ENCODE measurements around the gene HIBADH. TPM values are rescaled to one million over a fixed set of nuclear protein-coding genes. Genes with fewer than 3 reads are reported as not detected.

Gene HIBADH
- total and polyA plus RNA-seq, 9 of the 15 experiments (the other 6 are each of a cell fraction or from before 2014, with no cell fraction given) = 10.7 to 67.8 (median 36.9) TPM

DNA sequence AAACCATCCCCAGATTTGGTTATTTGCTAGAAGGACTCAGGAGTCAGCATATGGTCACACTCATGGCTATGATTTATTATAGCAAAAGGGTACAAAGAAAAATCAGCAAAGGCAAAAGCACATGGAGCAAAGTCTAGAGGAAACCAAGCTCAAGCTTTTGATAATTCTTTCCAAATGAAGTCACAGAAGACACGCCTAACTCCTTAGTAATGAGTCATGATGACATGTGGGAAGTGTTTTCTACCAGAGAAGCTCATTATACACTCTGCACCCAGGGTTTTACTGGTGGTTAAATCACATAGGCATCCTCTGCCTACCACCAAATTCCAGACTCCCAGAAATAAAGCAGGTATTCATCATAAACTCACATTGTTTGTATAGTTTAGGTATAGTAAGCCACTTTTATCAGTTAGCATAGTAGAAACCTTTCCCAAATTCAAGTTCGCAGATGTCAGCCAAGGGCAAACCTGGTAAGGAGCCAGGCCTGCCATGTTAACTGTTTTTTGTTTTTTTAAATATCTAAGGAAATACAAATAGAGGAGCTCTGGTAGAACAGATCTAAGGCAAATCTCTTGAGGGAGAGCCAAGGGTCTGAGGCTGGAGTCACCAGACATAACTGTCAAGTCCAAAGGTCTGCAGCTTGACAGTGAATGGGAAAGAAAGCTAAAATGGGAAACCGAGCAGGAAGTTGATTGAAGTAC lies 15.4 kb upstream of the HIBADH start (continued):
- TF ChIP-seq MLX (CRISPR knock-in tag; conservative IDR thresholded peaks at IDR 0.05) (no peak), ZNF589 (CRISPR knock-in tag; IDR thresholded peaks at IDR 0.05; ENCODE audit: low read depth) (peak; percentile 36; the same call in 1 of the 2 replicates), ZNF133 (CRISPR knock-in tag; IDR thresholded peaks at IDR 0.05) (no peak), ELF1 (tag; IDR thresholded peaks at IDR 0.05) (0 out of 2 replicates have a peak, but pooled peaks have one; percentile 10), HDGF (IDR thresholded peaks at IDR 0.05) (no peak), ARID1B (IDR thresholded peaks at IDR 0.05) (peak; percentile 43; the same call in 1 of the 2 replicates), MAFK (IDR thresholded peaks at IDR 0.05; ENCODE audit: low read length) (peak; percentile 70; the same call in 1 of the 2 replicates)
- TF ChIP-seq, protein P1, sequence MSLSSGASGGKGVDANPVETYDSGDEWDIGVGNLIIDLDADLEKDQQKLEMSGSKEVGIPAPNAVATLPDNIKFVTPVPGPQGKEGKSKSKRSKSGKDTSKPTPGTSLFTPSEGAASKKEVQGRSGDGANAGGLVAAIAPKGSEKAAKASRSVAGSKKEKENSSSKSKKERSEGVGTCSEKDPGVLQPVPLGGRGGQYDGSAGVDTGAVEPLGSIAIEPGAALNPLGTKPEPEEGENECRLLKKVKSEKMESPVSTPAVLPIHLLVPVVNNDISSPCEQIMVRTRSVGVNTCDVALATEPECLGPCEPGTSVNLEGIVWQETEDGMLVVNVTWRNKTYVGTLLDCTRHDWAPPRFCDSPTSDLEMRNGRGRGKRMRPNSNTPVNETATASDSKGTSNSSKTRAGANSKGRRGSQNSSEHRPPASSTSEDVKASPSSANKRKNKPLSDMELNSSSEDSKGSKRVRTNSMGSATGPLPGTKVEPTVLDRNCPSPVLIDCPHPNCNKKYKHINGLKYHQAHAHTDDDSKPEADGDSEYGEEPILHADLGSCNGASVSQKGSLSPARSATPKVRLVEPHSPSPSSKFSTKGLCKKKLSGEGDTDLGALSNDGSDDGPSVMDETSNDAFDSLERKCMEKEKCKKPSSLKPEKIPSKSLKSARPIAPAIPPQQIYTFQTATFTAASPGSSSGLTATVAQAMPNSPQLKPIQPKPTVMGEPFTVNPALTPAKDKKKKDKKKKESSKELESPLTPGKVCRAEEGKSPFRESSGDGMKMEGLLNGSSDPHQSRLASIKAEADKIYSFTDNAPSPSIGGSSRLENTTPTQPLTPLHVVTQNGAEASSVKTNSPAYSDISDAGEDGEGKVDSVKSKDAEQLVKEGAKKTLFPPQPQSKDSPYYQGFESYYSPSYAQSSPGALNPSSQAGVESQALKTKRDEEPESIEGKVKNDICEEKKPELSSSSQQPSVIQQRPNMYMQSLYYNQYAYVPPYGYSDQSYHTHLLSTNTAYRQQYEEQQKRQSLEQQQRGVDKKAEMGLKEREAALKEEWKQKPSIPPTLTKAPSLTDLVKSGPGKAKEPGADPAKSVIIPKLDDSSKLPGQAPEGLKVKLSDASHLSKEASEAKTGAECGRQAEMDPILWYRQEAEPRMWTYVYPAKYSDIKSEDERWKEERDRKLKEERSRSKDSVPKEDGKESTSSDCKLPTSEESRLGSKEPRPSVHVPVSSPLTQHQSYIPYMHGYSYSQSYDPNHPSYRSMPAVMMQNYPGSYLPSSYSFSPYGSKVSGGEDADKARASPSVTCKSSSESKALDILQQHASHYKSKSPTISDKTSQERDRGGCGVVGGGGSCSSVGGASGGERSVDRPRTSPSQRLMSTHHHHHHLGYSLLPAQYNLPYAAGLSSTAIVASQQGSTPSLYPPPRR (CRISPR knock-in tag; IDR thresholded peaks at IDR 0.05; ENCODE audit: borderline replicate concordance) = no peak
- TF ChIP-seq, protein P2, sequence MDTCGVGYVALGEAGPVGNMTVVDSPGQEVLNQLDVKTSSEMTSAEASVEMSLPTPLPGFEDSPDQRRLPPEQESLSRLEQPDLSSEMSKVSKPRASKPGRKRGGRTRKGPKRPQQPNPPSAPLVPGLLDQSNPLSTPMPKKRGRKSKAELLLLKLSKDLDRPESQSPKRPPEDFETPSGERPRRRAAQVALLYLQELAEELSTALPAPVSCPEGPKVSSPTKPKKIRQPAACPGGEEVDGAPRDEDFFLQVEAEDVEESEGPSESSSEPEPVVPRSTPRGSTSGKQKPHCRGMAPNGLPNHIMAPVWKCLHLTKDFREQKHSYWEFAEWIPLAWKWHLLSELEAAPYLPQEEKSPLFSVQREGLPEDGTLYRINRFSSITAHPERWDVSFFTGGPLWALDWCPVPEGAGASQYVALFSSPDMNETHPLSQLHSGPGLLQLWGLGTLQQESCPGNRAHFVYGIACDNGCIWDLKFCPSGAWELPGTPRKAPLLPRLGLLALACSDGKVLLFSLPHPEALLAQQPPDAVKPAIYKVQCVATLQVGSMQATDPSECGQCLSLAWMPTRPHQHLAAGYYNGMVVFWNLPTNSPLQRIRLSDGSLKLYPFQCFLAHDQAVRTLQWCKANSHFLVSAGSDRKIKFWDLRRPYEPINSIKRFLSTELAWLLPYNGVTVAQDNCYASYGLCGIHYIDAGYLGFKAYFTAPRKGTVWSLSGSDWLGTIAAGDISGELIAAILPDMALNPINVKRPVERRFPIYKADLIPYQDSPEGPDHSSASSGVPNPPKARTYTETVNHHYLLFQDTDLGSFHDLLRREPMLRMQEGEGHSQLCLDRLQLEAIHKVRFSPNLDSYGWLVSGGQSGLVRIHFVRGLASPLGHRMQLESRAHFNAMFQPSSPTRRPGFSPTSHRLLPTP (IDR thresholded peaks at IDR 0.05; ENCODE audit: borderline replicate concordance, extremely low read depth, insufficient read length) = no peak
- TF ChIP-seq, protein P3, sequence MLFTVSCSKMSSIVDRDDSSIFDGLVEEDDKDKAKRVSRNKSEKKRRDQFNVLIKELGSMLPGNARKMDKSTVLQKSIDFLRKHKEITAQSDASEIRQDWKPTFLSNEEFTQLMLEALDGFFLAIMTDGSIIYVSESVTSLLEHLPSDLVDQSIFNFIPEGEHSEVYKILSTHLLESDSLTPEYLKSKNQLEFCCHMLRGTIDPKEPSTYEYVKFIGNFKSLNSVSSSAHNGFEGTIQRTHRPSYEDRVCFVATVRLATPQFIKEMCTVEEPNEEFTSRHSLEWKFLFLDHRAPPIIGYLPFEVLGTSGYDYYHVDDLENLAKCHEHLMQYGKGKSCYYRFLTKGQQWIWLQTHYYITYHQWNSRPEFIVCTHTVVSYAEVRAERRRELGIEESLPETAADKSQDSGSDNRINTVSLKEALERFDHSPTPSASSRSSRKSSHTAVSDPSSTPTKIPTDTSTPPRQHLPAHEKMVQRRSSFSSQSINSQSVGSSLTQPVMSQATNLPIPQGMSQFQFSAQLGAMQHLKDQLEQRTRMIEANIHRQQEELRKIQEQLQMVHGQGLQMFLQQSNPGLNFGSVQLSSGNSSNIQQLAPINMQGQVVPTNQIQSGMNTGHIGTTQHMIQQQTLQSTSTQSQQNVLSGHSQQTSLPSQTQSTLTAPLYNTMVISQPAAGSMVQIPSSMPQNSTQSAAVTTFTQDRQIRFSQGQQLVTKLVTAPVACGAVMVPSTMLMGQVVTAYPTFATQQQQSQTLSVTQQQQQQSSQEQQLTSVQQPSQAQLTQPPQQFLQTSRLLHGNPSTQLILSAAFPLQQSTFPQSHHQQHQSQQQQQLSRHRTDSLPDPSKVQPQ (CRISPR knock-in tag; IDR thresholded peaks at IDR 0.05; ENCODE audit: borderline replicate concordance) = no peak
- TF ChIP-seq, protein P4, sequence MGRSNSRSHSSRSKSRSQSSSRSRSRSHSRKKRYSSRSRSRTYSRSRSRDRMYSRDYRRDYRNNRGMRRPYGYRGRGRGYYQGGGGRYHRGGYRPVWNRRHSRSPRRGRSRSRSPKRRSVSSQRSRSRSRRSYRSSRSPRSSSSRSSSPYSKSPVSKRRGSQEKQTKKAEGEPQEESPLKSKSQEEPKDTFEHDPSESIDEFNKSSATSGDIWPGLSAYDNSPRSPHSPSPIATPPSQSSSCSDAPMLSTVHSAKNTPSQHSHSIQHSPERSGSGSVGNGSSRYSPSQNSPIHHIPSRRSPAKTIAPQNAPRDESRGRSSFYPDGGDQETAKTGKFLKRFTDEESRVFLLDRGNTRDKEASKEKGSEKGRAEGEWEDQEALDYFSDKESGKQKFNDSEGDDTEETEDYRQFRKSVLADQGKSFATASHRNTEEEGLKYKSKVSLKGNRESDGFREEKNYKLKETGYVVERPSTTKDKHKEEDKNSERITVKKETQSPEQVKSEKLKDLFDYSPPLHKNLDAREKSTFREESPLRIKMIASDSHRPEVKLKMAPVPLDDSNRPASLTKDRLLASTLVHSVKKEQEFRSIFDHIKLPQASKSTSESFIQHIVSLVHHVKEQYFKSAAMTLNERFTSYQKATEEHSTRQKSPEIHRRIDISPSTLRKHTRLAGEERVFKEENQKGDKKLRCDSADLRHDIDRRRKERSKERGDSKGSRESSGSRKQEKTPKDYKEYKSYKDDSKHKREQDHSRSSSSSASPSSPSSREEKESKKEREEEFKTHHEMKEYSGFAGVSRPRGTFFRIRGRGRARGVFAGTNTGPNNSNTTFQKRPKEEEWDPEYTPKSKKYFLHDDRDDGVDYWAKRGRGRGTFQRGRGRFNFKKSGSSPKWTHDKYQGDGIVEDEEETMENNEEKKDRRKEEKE (IDR thresholded peaks at IDR 0.05; ENCODE audit: borderline replicate concordance in 1 of 2, control insufficient read depth in 1 of 2, low read depth in 2 of 2, low read length in 1 of 2) = no peak
